ENCODE results near the gene TSHZ2. TPM values are rescaled to one million over a fixed set of nuclear protein-coding genes. Genes with fewer than 3 reads are reported as not detected.

Gene TSHZ2
- total and polyA plus RNA-seq, 9 of the 15 experiments (the other 6 are each of a cell fraction or from before 2014, with no cell fraction given), result 0.03 to 0.20 (median 0.05) TPM; not detected in 4

- TF ChIP-seq ZNF316 (IDR thresholded peaks at IDR 0.05) (peak; percentile 56; the same call in 1 of the 2 replicates), RFX1 (IDR thresholded peaks at IDR 0.05) (no peak), C11orf30 (IDR thresholded peaks at IDR 0.05; ENCODE audit: low read depth) (peak; percentile 18; the same call in 1 of the 2 replicates), STAT5B (CRISPR knock-in tag; IDR thresholded peaks at IDR 0.05) (no peak), MAFF (IDR thresholded peaks at IDR 0.05; ENCODE audit: low read length) (peak; percentile 33; the same call in 1 of the 2 replicates), MAFK (IDR thresholded peaks at IDR 0.05; ENCODE audit: low read length) (peak; percentile 37; the same call in 1 of the 2 replicates)
These were observed 44.4 kb downstream of the TSHZ2 start (continued) for GRCh38 chr20:53016534-53017042.

GRCh38 chr20:53017206-53017605 lies 45.0 kb downstream of the TSHZ2 start:
- Histone ChIP-seq H3K9me1 (ENCODE audit: control insufficient read depth, insufficient read depth, low read length) (no peaks in the 10 kb centered on the region), H3K9me3 (replicated peaks; ENCODE audit: control insufficient read depth, insufficient read depth, low read depth, low read length) (no peaks in the 10 kb centered on the region), H3K4me1 (replicated peaks in 1 of 2; ENCODE audit: control insufficient read depth in 2 of 2, insufficient read depth in 2 of 2, low read length in 2 of 2) (no peaks in the 10 kb centered on the region), H2AFZ (ENCODE audit: low read depth, low read length) (no peak overlapping the region), H3K4me2 (ENCODE audit: insufficient read depth, low read length) (no peak overlapping the region), H3K36me3 (ENCODE audit: control insufficient read depth, insufficient read depth, low read length) (no peaks in the 10 kb centered on the region), H3K27me3 (ENCODE audit: control insufficient read depth in 2 of 2, insufficient read depth in 2 of 2, low read length in 2 of 2) (peaks cover 0 to 10% of the 10 kb centered on the region in 2 experiments; a peak in 1 of 5 replicates), H3K27ac (ENCODE audit: extremely low read depth, low read depth, low read length) (no peak overlapping the region), H3K4me3 (no peak overlapping the region), H4K20me1 (replicated peaks; ENCODE audit: control insufficient read depth, insufficient read depth, low read length) (no peaks in the 10 kb centered on the region), H3K79me2 (ENCODE audit: control insufficient read depth, insufficient read depth, low read length) (no peaks in the 10 kb centered on the region), H3K9ac (ENCODE audit: insufficient read depth in 1 of 2, low read depth in 2 of 2, low read length in 2 of 2) (no peak overlapping the region)
- WGBS (ENCODE audit: insufficient coverage, low coverage, missing lambda C conversion rate), result 2% methylated on average over 4 of the region's 4 CpGs
- FAIRE-seq (no peak), ATAC-seq (no peak), DNase-seq (ENCODE audit: extremely low read depth in 1 of 4, low spot score in 3 of 4) (no peak)
- no TSS peak for BruUV-seq (replicated peaks)
- intact Hi-C loops (cut with micrococcal nuclease) (no loop called here), in situ Hi-C loops (cut with MboI) (no loop called here)
- CTCF ChIA-PET (ENCODE audit: low intra/inter-chr PET ratio), result no interaction called here
- TF ChIP-seq ZNF584 (CRISPR knock-in tag; IDR thresholded peaks at IDR 0.05; ENCODE audit: low read depth) (no peak), BCOR (IDR thresholded peaks at IDR 0.05) (no peak), ZNF174 (CRISPR knock-in tag; IDR thresholded peaks at IDR 0.05) (no peak), GABPB1 (CRISPR knock-in tag; IDR thresholded peaks at IDR 0.05) (no peak), CBFA2T2 (conservative IDR thresholded peaks at IDR 0.05) (no peak), NFE2 (IDR thresholded peaks at IDR 0.05; ENCODE audit: low read depth) (no peak), C11orf30 (IDR thresholded peaks at IDR 0.05; ENCODE audit: low read depth) (no peak), NCOA1 (IDR thresholded peaks at IDR 0.05; ENCODE audit: low read depth) (no peak), DDX20 (tag; IDR thresholded peaks at IDR 0.05; ENCODE audit: low read depth) (no peak), ZNF134 (CRISPR knock-in tag; conservative IDR thresholded peaks at IDR 0.05) (no peak), COPS2 (conservative IDR thresholded peaks at IDR 0.05) (no peak), PPARD (CRISPR knock-in tag; IDR thresholded peaks at IDR 0.05) (no peak), TRIM28 (IDR thresholded peaks at IDR 0.05) (no peak), ZNF41 (CRISPR knock-in tag; conservative IDR thresholded peaks at IDR 0.05) (no peak), ZFP30 (CRISPR knock-in tag; IDR thresholded peaks at IDR 0.05; ENCODE audit: borderline replicate concordance) (no peak), SRSF7 (optimal IDR thresholded peaks at IDR 0.05; ENCODE audit: low read depth, low read length) (no peak), SOX6 (IDR thresholded peaks at IDR 0.05) (no peak), ZBTB5 (IDR thresholded peaks at IDR 0.05) (no peak), ZNF12 (CRISPR knock-in tag; IDR thresholded peaks at IDR 0.05) (no peak), TBL1XR1 (IDR thresholded peaks at IDR 0.05; ENCODE audit: low read length in 2 of 2) (no peak)
- POLR2A ChIA-PET, result no interaction called here
